HEK293 (cell line): ENCODE results near the gene RNF146.
A peak's percentile ranks its signal among the peaks of the same experiment; 100 is the strongest.

Source experiments
- AEBP2 ChIP-seq: fragments of 450-650 bp; formaldehyde crosslinking; IDR thresholded peaks from 2 replicates; pipeline ENCODE4 v1.5.1; 2016; ENCODE audit warnings: missing biosample characterization, missing genetic modification characterization, borderline replicate concordance
- HOXD13 ChIP-seq: sonication (generic); formaldehyde crosslinking; IDR thresholded peaks from 2 replicates; pipeline ENCODE4 v1.8.0; 2022; ENCODE audit warnings: missing genetic modification reagents, borderline replicate concordance
- INSM2 ChIP-seq: fragments of 450-650 bp; formaldehyde crosslinking; IDR thresholded peaks from 2 replicates; pipeline ENCODE4 v1.5.1; 2016; ENCODE audit warnings: missing biosample characterization, missing genetic modification characterization
- KLF9 ChIP-seq: fragments of 450-650 bp; formaldehyde crosslinking; IDR thresholded peaks from 2 replicates; pipeline ENCODE4 v1.5.1; 2016; ENCODE audit warnings: missing biosample characterization, missing genetic modification characterization, low read depth
- OVOL3 ChIP-seq: fragments of 450-650 bp; formaldehyde crosslinking; IDR thresholded peaks from 2 replicates; pipeline ENCODE4 v1.5.1; 2016; ENCODE audit warnings: missing biosample characterization, missing genetic modification characterization
- PATZ1 ChIP-seq: fragments of 450-650 bp; formaldehyde crosslinking; IDR thresholded peaks from 2 replicates; pipeline ENCODE4 v1.5.1; 2016; ENCODE audit warnings: missing biosample characterization, missing genetic modification characterization
- YY1 ChIP-seq: fragments of 450-650 bp; formaldehyde crosslinking; IDR thresholded peaks from 2 replicates; pipeline ENCODE4 v1.5.1; 2018; ENCODE audit warnings: missing biosample characterization, missing genetic modification characterization
- ZBTB21 ChIP-seq: fragments of 450-650 bp; formaldehyde crosslinking; IDR thresholded peaks from 2 replicates; pipeline ENCODE4 v1.5.1; 2017; ENCODE audit warnings: missing biosample characterization, missing genetic modification characterization
- ZBTB8A ChIP-seq: fragments of 450-650 bp; formaldehyde crosslinking; IDR thresholded peaks from 2 replicates; pipeline ENCODE4 v1.5.1; 2016; ENCODE audit warnings: missing biosample characterization, missing genetic modification characterization
- ZFHX2 ChIP-seq: fragments of 450-650 bp; formaldehyde crosslinking; conservative IDR thresholded peaks from 2 replicates; pipeline ENCODE4 v1.5.1; 2016; ENCODE audit warnings: missing biosample characterization, missing genetic modification characterization
- ZNF184 ChIP-seq: fragments of 450-650 bp; IDR thresholded peaks from 2 replicates; pipeline ENCODE4 v1.5.1; 2018; ENCODE audit warnings: missing biosample characterization, mild to moderate bottlenecking, missing genetic modification characterization
- ZNF341 ChIP-seq: fragments of 450-650 bp; formaldehyde crosslinking; IDR thresholded peaks from 2 replicates; pipeline ENCODE4; 2016; ENCODE audit warnings: low read depth, missing biosample characterization, missing genetic modification characterization
- ZNF362 ChIP-seq: fragments of 450-650 bp; formaldehyde crosslinking; IDR thresholded peaks from 2 replicates; pipeline ENCODE4 v1.5.1; 2016; ENCODE audit warnings: missing biosample characterization, missing genetic modification characterization
- ZNF398 ChIP-seq: fragments of 450-650 bp; formaldehyde crosslinking; IDR thresholded peaks from 2 replicates; pipeline ENCODE4 v1.5.1; 2017; ENCODE audit warnings: missing biosample characterization, missing genetic modification characterization
- ZNF404 ChIP-seq: fragments of 450-650 bp; formaldehyde crosslinking; IDR thresholded peaks from 2 replicates; pipeline ENCODE4 v1.5.1; 2017; ENCODE audit warnings: missing biosample characterization, missing genetic modification characterization
- ZNF639 ChIP-seq: fragments of 450-650 bp; formaldehyde crosslinking; IDR thresholded peaks from 2 replicates; pipeline ENCODE4 v1.5.1; 2016; ENCODE audit warnings: missing biosample characterization, missing genetic modification characterization
- ZNF645 ChIP-seq: fragments of 450-650 bp; formaldehyde crosslinking; IDR thresholded peaks from 2 replicates; pipeline ENCODE4; 2016; ENCODE audit warnings: missing biosample characterization, missing genetic modification characterization
- ZNF654 ChIP-seq: fragments of 450-650 bp; formaldehyde crosslinking; IDR thresholded peaks from 2 replicates; pipeline ENCODE4 v1.5.1; 2016; ENCODE audit warnings: low read depth, missing biosample characterization, missing genetic modification characterization
- ZNF677 ChIP-seq: fragments of 450-650 bp; IDR thresholded peaks from 2 replicates; pipeline ENCODE4 v1.5.0; 2018; ENCODE audit warnings: missing biosample characterization, mild to moderate bottlenecking, missing genetic modification characterization, moderate library complexity
- ZNF704 ChIP-seq: fragments of 450-650 bp; formaldehyde crosslinking; IDR thresholded peaks from 2 replicates; pipeline ENCODE4 v1.5.1; 2016; ENCODE audit warnings: missing biosample characterization, missing genetic modification characterization
- ZNF768 ChIP-seq: fragments of 450-650 bp; formaldehyde crosslinking; IDR thresholded peaks from 2 replicates; pipeline ENCODE4 v1.5.1; 2018; ENCODE audit warnings: missing biosample characterization, mild to moderate bottlenecking, missing genetic modification characterization
- ZSCAN5A ChIP-seq: fragments of 450-650 bp; formaldehyde crosslinking; IDR thresholded peaks from 2 replicates; pipeline ENCODE4 v1.5.1; 2016; ENCODE audit warnings: missing biosample characterization, missing genetic modification characterization

Gene RNF146

GRCh38 chr6:127266892-127267645 is 405 bp downstream of the RNF146 start (continued):
- TF ChIP-seq YY1 (tag by site-specific recombination) (peak; percentile 78; the same call in 1 of the 2 replicates), ZNF704 (tag by site-specific recombination) (peak; percentile 54; the same call in 1 of the 2 replicates), ZFHX2 (tag by site-specific recombination) (peak; percentile 44; the same call in 1 of the 2 replicates), ZNF639 (tag by site-specific recombination) (no peak), KLF9 (tag by site-specific recombination) (peak; percentile 60; the same call in 1 of the 2 replicates), ZNF404 (no peak), ZNF184 (tag by site-specific recombination) (no peak), ZNF768 (no peak), ZNF398 (tag by site-specific recombination) (no peak), PATZ1 (tag by site-specific recombination) (peak; percentile 42), ZBTB21 (no peak), ZNF645 (tag by site-specific recombination) (no peak), OVOL3 (tag by site-specific recombination) (0 out of 2 replicates have a peak, but pooled peaks have one; percentile 27), ZBTB8A (tag by site-specific recombination) (peak; percentile 62), ZNF677 (tag by site-specific recombination) (no peak), AEBP2 (tag by site-specific recombination) (no peak), INSM2 (tag by site-specific recombination) (no peak), ZNF341 (peak; percentile 61), ZNF362 (tag by site-specific recombination) (no peak), ZNF654 (tag by site-specific recombination) (no peak), HOXD13 (peak; percentile 73; the same call in 1 of the 2 replicates), ZSCAN5A (tag by site-specific recombination) (0 out of 2 replicates have a peak, but pooled peaks have one; percentile 37)
- TF ChIP-seq, all 188 proteins: peak for 44
